IMR-90 (cell line): ENCODE data around the gene STPG1. TPM values are rescaled to one million over a fixed set of nuclear protein-coding genes. Genes with fewer than 3 reads are reported as not detected.

Experiments
- ATAC-seq: fragments of 200-7000 bp; cut with Tn5 transposase; 2 replicates; pipeline ENCODE4 v1.9.1; 2020; ENCODE audit warnings: low read depth, mild to moderate bottlenecking, moderate library complexity
- BruUV-seq: library from RNA; stranded (reverse); fragments of 400-500 nt; replicated peaks from 2 replicates; lab custom pipeline; 2021; lab: Mats Ljungman, UMichigan
- CTCF ChIA-PET: fragments of 300-600 bp; formaldehyde crosslinking; extraction: SDS; loops from one replicate; lab custom pipeline; 2021; ENCODE audit warnings: antibody characterized with exemption; lab: Yijun Ruan, JAX
- POLR2A ChIA-PET: fragments of 300-600 bp; sonication (Branson Sonifier 250); formaldehyde crosslinking; loops from one replicate; lab custom pipeline; 2022; ENCODE audit warnings: antibody characterized with exemption; ENCODE audit not compliant: unreplicated experiment; lab: Charles Lee
- DNase-seq: peaks from one replicate; pipeline ENCODE4 v3.0.0; 2013
- H2AFZ ChIP-seq: replicated peaks from 2 replicates; pipeline ENCODE3; 2013; ENCODE audit warnings: low read length, mild to moderate bottlenecking; ENCODE audit not compliant: poor library complexity
- H2AK5ac ChIP-seq: 2 replicates; pipeline ENCODE4 v1.6.1; 2013; ENCODE audit warnings: low read depth, low read length, inconsistent platforms
- H2AK9ac ChIP-seq: replicated peaks from 2 replicates; pipeline ENCODE3; 2013; ENCODE audit warnings: mild to moderate bottlenecking, low read depth, low read length, moderate library complexity; ENCODE audit not compliant: poor library complexity
- H2BK120ac ChIP-seq: 2 replicates; pipeline ENCODE4 v1.6.1; 2013; ENCODE audit warnings: low read depth, low read length, inconsistent platforms
- H2BK15ac ChIP-seq: 3 replicates; pipeline ENCODE4 v1.6.1; 2013; ENCODE audit warnings: low read depth, low read length, inconsistent platforms
- H2BK20ac ChIP-seq: 2 replicates; pipeline ENCODE4 v1.6.1; 2013; ENCODE audit warnings: low read depth, mild to moderate bottlenecking, inconsistent platforms, low read length, moderate library complexity
- H2BK5ac ChIP-seq: 2 replicates; pipeline ENCODE4 v1.6.1; 2013; ENCODE audit warnings: mild to moderate bottlenecking, low read depth, low read length, inconsistent platforms; ENCODE audit not compliant: poor library complexity, severe bottlenecking
- H3K14ac ChIP-seq: replicated peaks from 2 replicates; pipeline ENCODE4 v1.6.1; 2013; ENCODE audit warnings: low read depth, low read length, inconsistent platforms
- H3K18ac ChIP-seq: 2 replicates; pipeline ENCODE4 v1.6.1; 2013; ENCODE audit warnings: low read depth, low read length, control low read depth
- H3K23ac ChIP-seq: 2 replicates; pipeline ENCODE4 v1.6.1; 2013; ENCODE audit warnings: low read depth, low read length, inconsistent platforms
- H3K27ac ChIP-seq: 2 replicates; pipeline ENCODE4 v1.5.1; 2013; ENCODE audit warnings: mild to moderate bottlenecking, control low read depth, low read length; ENCODE audit not compliant: insufficient read depth
- H3K27me3 ChIP-seq: 2 replicates; pipeline ENCODE4 v1.6.1; 2013; ENCODE audit warnings: low read length; ENCODE audit not compliant: control insufficient read depth, insufficient read depth
- H3K36me3 ChIP-seq: 2 replicates; pipeline ENCODE4 v1.6.1; 2013; ENCODE audit warnings: low read length, mixed read lengths; ENCODE audit not compliant: control insufficient read depth, insufficient read depth
- H3K4ac ChIP-seq: 2 replicates; pipeline ENCODE4 v1.6.1; 2013; ENCODE audit warnings: low read depth, low read length, inconsistent platforms
- H3K4me1 ChIP-seq: 2 replicates; pipeline ENCODE4 v1.6.1; 2013; ENCODE audit warnings: low read length, mixed read lengths; ENCODE audit not compliant: control insufficient read depth, insufficient read depth
- H3K4me2 ChIP-seq: 2 replicates; pipeline ENCODE4 v1.6.1; 2013; ENCODE audit warnings: low read depth, mild to moderate bottlenecking, control low read depth, low read length, moderate library complexity
- H3K4me3 ChIP-seq: 2 replicates; pipeline ENCODE4 v1.5.1; 2013; ENCODE audit warnings: low read depth, mild to moderate bottlenecking, control low read depth, low read length, moderate library complexity; ENCODE audit not compliant: insufficient read depth
- H3K56ac ChIP-seq: 2 replicates; pipeline ENCODE4 v1.6.1; 2013; ENCODE audit warnings: low read length, inconsistent platforms; ENCODE audit not compliant: insufficient read depth; ENCODE audit errors: extremely low read depth
- H3K79me1 ChIP-seq, 2 experiments: 2 replicates each; pipeline ENCODE4 v1.6.1; 2013; ENCODE audit warnings: low read length in 2 of 2, inconsistent platforms in 1 of 2, low read depth in 1 of 2
- H3K9ac ChIP-seq: 2 replicates; pipeline ENCODE4 v1.6.1; 2013; ENCODE audit warnings: low read depth, low read length, control low read depth
- H3K9me1 ChIP-seq: 2 replicates; pipeline ENCODE4 v1.6.1; 2013; ENCODE audit warnings: low read length, inconsistent platforms; ENCODE audit not compliant: insufficient read depth
- H3K9me3 ChIP-seq: 2 replicates; pipeline ENCODE4 v1.6.1; 2013; ENCODE audit warnings: low read length; ENCODE audit not compliant: control insufficient read depth, insufficient read depth
- H4K20me1 ChIP-seq: 2 replicates; pipeline ENCODE4 v1.6.1; 2013; ENCODE audit warnings: low read length, inconsistent platforms; ENCODE audit not compliant: insufficient read depth
- H4K5ac ChIP-seq: 2 replicates; pipeline ENCODE4 v1.6.1; 2013; ENCODE audit warnings: mild to moderate bottlenecking, low read depth, low read length, control low read depth
- H4K8ac ChIP-seq, 2 experiments: 2 replicates each; pipeline ENCODE4 v1.6.1; 2013; ENCODE audit warnings: low read depth in 2 of 2, low read length in 2 of 2, control low read depth in 1 of 2, inconsistent platforms in 1 of 2
- H4K91ac ChIP-seq: 2 replicates; pipeline ENCODE4 v1.6.1; 2013; ENCODE audit warnings: low read depth, low read length, inconsistent platforms; ENCODE audit not compliant: insufficient read depth
- BHLHE40 ChIP-seq: fragments of 150-350 bp; IDR thresholded peaks from 2 replicates; pipeline ENCODE4 v1.6.1; 2016; ENCODE audit warnings: mild to moderate bottlenecking, low read depth, low read length
- CHD1 ChIP-seq: IDR thresholded peaks from 2 replicates; pipeline ENCODE4 v1.6.1; 2012; ENCODE audit warnings: low read depth, low read length, improper control_type of control experiment
- MAFK ChIP-seq: IDR thresholded peaks from 2 replicates; pipeline ENCODE4 v1.6.1; 2012; ENCODE audit warnings: low read depth, low read length, improper control_type of control experiment
- RAD21 ChIP-seq: IDR thresholded peaks from 2 replicates; pipeline ENCODE4 v1.6.1; 2012; ENCODE audit warnings: low read length, improper control_type of control experiment
- RFX5 ChIP-seq: IDR thresholded peaks from 2 replicates; pipeline ENCODE4 v1.8.0; 2012; ENCODE audit warnings: low read depth, mild to moderate bottlenecking, low read length, moderate library complexity
- USF2 ChIP-seq: fragments of 150-350 bp; IDR thresholded peaks from 2 replicates; pipeline ENCODE4 v1.6.1; 2017; ENCODE audit warnings: mild to moderate bottlenecking, antibody characterized with exemption, low read length, low read depth
- WGBS, 2 experiments: methylation state at CpG; one replicate each; pipeline versions ENCODE4 v1.1.5 to v1.1.7; 2013; ENCODE audit warnings: missing lambda C conversion rate in 2 of 2; ENCODE audit not compliant: insufficient read length in 1 of 2; ENCODE audit errors: extremely low coverage in 2 of 2; 5-methylcytosine and 5-hydroxymethylcytosine counted together
- dilution Hi-C: fragments of 300-500 bp; cut with HindIII; formaldehyde crosslinking; loops from one replicate; pipeline ENCODE4 v1.14.3; 2018; ENCODE audit warnings: low sequenced_read_pairs; ENCODE audit not compliant: unreplicated experiment
- in situ Hi-C: fragments of 300-500 bp; cut with MboI; formaldehyde crosslinking; loops from 3 replicates; pipeline ENCODE4 v1.14.3; 2019; ENCODE audit warnings: low sequenced_read_pairs, inconsistent platforms, mixed read lengths
- intact Hi-C: fragments of 100-400 bp; cut with micrococcal nuclease; formaldehyde crosslinking; loops from 2 replicates; pipeline ENCODE4 v1.10.0; 2022
- polyA plus RNA-seq, 3 experiments: library from polyadenylated mRNA; depleted of rRNA; stranded (reverse); fragments of >200 nt; gene quantifications; 2 replicates each; pipeline ENCODE4 v1.2.3, GENCODE V29; 2012; ENCODE audit warnings: low replicate concordance in 1 of 3
- total RNA-seq: library from RNA; depleted of rRNA; stranded (reverse); fragments of >200 nt; gene quantifications from 2 replicates; pipeline ENCODE4 v1.2.3, GENCODE V29; 2012

Gene STPG1
- total and polyA plus RNA-seq, 2 of the 4 experiments (the other 2 are of a cell fraction) = 3.0 to 6.5 TPM

- TF ChIP-seq MAFK = no peak; the same call in 1 of the 2 replicates
- TF ChIP-seq CHD1 = no peak
- no peak for TF ChIP-seq RFX5
Measured at GRCh38 chr1:24416666-24417391, 3.2 kb upstream of the STPG1 start (continued).

- in situ Hi-C loops (no loop called here), intact Hi-C loops (loop anchor here (2.0 to 10.0 kb wide), 2 partner anchors 87 to 329 kb away; partner anchors contain the start of genes CLIC4 and RCAN3), dilution Hi-C loops (no loop called here)
- H3K14ac ChIP-seq = peak overlapping the region; percentile 78
- H3K79me1 ChIP-seq = peaks cover 27 to 64% of the 10 kb centered on the region in 2 experiments
- H3K18ac ChIP-seq = peak overlapping the region; percentile 74
- ChIA-PET CTCF (interaction anchor here (0.5 to 1.7 kb wide), 8 partner anchors 16 to 577 kb away, joined by 3 to 7 read pairs (median 4); no protein-coding TSS in a partner anchor), POLR2A (no interaction called here)
- H2AK9ac ChIP-seq = peak overlapping the region; percentile 88
- ATAC-seq (no peak), DNase-seq (peak; percentile 28)
- peak overlapping the region; percentile 73 for H4K5ac ChIP-seq
- peak overlapping the region; percentile 85 for H2AFZ ChIP-seq
- peak overlapping the region; percentile 89 for H3K4me2 ChIP-seq
- peak overlapping the region; percentile 77 for H2BK15ac ChIP-seq
- no peaks in the 10 kb centered on the region for H4K20me1 ChIP-seq
- H2BK20ac ChIP-seq = peak overlapping the region; percentile 93
- WGBS, 2 experiments = 11% methylated on average over 23 of the region's 35 CpGs; no CpG with 5 or more reads in 1 of the 2 experiments
- peak overlapping the region; percentile 93 for H2BK120ac ChIP-seq
- peak overlapping the region; percentile 94 for H3K4ac ChIP-seq
- peak overlapping the region; percentile 69 for H3K4me3 ChIP-seq
- peaks cover 3% of the 10 kb centered on the region; the same call in 1 of the 2 replicates for H3K36me3 ChIP-seq
- H3K27me3 ChIP-seq = no peaks in the 10 kb centered on the region
- peak overlapping the region; percentile 72 for H3K27ac ChIP-seq
- peak overlapping the region; percentile 66 for H2AK5ac ChIP-seq
- H2BK5ac ChIP-seq = peak overlapping the region; percentile 87
- H4K8ac ChIP-seq = peak overlapping the region; percentile 80 to 87
- peak overlapping the region; percentile 67 for H3K9ac ChIP-seq
- peaks cover 18% of the 10 kb centered on the region for H3K4me1 ChIP-seq
- H3K23ac ChIP-seq = peak overlapping the region; percentile 97
- H3K9me3 ChIP-seq = no peaks in the 10 kb centered on the region
- TF ChIP-seq RFX5 (no peak), BHLHE40 (no peak), RAD21 (no peak), USF2 (peak; percentile 29; the same call in 1 of the 2 replicates)
- H3K56ac ChIP-seq = peak overlapping the region; percentile 87
- peaks cover 12% of the 10 kb centered on the region for H3K9me1 ChIP-seq
- BruUV-seq = no TSS peak
- H4K91ac ChIP-seq = peak overlapping the region; percentile 94
Measured at GRCh38 chr1:24415910-24416665, 2.5 kb upstream of the STPG1 start.
